CD4-positive, alpha-beta T cell treated with Interferon alpha-2 for 1 hour (primary cell): Measurements from ENCODE around the gene HMCN1.
"Not testable (repeated sequence)": the region's sequence is repeated elsewhere in the genome, so short reads cannot be mapped to it uniquely, and the experiment has no call there.

Experiments
- DNase-seq, 2 donors: peaks; one replicate each; pipeline ENCODE4 v3.0.0-alpha.2; 2020 to 2022

The HMCN1 gene

DNA sequence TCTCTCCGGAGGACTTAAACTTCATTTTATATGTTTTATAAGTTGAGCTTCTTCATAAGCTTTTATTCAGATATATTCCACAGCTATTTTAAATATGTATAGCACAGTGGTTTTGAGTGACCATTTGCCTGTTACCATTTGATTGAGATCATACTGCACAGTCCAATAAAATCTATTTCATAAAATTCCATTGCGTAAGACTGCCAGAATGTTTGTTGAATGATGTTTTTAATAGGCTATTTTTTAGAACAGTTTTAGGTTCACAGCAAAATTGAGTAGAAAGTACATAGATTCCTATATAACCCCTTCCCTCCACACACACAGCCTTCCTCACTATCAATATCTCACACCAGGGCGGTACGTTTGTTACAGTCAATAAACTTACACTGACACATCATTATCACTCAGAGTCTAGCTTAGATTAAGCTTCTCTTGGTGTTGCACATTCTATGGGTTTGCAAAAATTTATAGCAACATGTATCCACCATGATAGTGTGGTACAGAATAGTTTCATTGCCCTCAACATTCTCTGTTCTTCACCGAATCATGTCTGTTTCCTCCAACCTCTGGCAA, 433.0 kb downstream of the HMCN1 start:
- DNase-seq = no peak

DNA sequence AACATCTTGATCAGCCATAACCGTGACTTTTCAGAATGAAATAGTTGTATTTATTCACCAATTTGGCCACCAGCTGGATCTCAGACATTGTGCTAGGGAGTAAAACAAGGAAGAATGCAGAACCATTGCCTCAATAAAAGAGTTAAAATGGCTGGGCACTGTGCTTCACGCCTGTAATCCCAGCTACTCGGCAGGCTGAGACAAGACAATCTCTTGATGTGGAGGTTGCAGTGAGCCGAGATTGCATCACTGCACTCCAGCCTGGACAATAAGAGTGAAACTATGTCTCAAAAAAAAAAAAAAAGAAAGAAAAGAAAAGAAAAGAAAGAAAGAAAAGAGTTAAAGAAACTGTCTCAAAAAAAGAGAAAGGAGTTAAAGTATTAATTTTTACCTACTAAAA, 441.4 kb downstream of the HMCN1 start:
- no peak for DNase-seq

DNA sequence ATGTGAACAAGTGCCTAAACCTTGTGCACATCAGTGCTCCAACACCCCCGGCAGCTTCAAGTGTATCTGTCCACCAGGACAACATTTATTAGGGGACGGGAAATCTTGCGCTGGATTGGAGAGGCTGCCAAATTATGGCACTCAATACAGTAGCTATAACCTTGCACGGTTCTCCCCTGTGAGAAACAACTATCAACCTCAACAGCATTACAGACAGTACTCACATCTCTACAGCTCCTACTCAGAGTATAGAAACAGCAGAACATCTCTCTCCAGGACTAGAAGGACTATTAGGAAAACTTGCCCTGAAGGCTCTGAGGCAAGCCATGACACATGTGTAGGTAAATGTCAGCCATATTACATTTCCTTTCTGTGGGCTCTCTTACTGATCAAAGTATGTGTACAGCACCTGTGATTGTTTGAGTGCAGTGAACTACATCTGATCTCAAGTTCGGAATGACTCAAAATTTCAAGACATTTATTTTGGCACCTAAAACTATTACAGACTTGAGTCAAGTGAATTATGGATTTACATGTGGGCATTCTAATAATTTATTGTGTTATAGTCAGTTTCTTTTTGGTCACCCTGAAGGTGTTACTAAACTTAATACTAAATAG, 444.3 kb downstream of the HMCN1 start:
- no peak for DNase-seq

DNA sequence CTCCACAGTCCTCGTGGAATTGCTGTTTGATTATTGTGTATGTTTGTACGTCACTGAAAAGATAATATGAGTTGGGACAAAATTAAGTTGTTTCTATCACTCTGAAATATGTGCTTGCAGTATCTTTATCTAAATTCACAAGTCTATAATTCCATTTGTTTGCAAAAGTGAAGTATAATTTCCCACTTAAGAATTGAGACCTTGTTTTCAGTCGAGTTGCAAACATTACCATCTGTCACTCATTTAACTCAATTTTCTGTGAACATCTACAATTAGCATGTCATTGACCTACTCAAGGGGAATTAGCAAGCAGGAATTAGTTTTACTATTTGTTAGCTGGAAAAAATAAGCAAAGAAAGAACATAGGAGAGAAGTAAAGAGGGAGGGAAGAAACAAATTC, 445.0 kb downstream of the HMCN1 start:
- DNase-seq = no peak

DNA sequence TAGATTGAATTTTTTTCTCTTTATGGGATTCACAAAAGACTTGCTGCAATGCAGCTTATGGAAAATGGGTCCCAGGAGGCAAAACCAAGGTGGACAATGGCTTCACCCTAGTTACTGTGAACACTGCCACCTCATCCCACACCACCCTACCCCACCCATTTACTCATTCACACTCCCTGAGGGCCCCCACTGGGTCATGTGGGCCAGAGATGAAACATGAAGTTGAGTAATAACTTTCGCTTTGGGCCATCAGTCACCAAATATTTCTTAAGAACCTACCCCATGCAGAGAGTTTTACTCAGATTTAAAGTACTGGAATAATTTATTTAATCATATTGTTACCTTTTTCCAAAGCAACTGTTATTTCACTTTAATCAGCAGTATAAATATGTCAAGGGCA, 449.0 kb downstream of the HMCN1 start:
- DNase-seq = no peak

DNA sequence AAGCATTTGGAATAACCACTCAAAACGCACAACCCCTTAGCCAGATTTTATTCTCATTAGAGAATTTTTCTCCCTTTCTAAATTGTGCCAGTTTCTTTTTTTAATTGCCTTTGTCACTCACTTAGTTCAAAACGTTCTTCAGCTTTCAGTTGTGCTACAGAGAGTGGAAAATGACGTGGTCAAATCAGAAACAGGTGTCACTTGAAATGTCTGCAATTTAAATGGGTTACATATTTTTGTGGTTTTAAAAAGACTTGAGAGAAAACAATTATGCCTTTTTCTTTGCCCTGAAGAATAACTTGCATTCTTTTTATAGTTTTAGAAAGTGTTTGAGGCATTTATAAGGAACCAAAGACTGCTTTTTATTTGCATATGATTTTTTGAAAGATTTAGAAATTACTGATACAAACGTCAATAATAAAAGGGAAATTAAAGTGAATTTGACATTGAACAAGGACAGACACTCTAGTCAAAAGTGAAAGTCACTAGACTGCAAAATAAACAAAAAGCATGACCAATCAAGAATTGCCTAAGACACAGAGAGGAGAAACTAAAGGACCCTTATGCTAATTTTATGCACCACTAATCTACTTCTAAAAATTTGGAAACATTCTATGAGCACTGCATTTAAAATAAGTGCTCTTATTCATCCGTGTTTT, 449.9 kb downstream of the HMCN1 start:
- DNase-seq = no peak

DNA sequence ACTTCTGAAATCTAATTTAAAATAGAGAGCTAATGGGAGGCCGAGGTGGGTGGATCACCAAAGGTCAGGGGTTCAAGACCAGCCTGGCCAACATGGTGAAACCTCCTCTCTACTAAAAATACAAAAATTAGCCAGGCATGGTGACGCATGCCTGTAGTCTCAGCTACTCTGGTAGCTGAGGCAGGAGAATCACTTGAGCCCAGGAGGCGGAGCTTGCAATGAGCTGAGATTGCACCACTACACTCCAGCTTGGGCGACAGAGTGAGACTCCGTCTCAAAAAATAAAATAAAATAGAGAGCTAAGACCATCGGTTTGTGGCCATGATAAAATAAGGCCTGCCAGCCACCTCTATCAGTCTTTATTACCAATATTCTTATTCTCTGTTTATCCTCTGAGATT, 452.1 kb downstream of the HMCN1 start:
- DNase-seq = not testable (repeated sequence)

DNA sequence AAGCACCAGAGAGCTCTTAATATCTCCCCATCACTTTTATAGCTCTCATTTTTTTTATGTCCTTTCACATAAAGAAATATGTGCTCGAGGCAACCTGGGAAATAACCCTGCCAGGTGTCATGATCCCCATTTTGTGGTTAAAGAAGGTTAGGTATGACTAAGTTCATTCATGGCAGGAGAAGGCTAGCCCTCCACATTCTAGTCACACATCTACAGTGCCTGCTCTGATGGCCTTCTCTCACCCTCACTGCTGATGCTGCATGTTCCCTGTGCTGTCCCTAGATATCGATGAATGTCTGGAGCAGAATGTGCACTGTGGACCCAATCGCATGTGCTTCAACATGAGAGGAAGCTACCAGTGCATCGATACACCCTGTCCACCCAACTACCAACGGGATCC, 453.4 kb downstream of the HMCN1 start:
- DNase-seq = no peak

DNA sequence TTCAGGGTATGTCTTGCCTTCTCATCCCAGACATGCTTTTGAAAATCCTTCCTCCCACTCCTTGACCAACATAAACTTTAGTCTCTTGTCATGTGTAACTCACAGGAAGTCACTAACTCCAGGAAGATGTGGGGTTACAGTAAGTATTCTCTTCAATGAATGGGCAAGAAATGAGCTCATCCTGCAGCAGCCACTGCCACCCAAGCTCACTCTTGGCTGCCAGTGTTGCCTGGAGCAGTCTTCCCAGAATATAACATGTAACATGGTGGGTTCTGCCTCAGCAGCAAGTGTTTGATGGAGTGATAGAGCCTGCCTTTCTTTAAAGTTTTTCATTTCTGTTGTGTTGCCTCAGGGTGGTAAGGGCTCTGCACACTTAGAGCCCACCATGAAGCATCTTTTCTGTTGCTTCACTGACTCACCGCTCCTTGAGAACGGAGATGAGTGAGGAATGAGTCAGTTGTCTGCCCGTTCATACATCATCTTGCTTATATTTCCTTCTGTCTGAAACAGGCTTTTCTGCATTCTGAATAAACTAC, 453.9 kb downstream of the HMCN1 start:
- no peak for DNase-seq

DNA sequence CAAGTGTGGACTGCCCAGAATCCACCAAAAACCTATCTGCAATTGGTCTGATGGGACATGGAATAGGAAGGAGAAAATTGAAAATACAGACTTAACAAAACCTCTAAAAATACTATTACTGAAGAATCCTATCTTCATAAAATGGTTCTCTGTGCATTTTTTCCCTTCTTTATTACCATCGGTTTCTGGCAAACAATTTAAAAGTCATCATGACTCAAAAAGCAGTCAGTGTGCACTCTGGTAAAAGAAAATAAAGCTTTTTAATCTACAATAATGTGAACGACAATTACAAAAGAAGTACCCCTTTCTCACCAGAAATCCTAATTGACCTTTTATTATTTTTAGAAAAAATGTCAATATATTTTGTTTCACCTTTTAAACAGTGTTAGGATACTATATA, 454.5 kb downstream of the HMCN1 start:
- no peak for DNase-seq

DNA sequence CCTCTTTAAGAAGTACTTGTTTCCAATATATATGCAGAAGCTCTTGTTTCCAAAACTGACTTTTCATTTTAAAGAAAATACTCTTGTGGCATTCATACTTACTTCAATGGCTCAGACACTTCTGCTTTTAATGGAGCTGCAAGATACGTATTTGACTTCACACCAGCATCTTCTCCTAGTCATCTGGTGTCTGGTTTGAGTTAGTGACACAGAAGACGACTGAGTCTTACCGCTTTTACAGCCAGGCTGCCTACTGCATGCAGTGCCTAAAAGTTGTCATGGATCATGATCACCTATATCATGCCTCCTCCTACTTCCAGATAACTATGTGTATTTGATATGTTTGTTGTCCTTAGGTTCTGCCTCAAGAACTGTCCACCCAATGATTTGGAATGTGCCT, 455.0 kb downstream of the HMCN1 start:
- no peak for DNase-seq

DNA sequence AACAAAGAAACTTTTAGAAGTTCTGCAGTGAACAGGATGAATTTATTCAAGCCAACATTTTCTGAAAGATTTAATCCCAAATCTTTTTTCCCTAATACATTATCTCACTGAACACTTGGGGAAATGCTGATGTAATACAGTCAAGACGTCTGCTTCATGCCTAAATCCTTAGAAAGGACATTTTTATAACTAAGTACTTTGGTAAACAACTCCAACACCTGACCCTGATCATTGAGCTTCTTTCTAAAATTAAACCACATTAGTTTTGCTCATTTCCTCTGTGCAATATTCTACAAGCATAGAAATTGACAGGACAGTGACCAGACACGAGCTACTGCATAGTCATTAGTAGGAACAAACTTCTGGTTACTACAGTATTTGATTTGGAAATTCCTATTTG, 457.3 kb downstream of the HMCN1 start:
- DNase-seq = no peak

DNA sequence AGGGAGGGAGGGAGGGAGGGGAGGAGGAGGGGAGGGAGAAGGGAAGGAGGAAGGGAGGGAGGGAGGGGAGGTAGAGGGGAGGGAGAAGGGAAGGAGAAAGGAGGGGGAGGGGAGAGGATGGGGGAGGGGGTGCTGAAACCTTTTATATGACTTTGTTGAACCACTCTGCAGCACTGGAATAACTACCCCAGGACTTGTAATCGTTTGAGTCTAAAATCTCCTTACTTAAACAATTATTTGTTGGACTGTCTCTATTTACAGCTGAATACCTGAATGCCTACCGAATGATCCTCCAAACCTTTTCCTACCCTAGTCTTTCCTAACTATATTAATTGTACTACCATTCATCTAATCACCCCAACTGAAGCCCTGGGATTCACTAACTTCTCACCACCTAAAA, 459.0 kb downstream of the HMCN1 start:
- DNase-seq = no peak

DNA sequence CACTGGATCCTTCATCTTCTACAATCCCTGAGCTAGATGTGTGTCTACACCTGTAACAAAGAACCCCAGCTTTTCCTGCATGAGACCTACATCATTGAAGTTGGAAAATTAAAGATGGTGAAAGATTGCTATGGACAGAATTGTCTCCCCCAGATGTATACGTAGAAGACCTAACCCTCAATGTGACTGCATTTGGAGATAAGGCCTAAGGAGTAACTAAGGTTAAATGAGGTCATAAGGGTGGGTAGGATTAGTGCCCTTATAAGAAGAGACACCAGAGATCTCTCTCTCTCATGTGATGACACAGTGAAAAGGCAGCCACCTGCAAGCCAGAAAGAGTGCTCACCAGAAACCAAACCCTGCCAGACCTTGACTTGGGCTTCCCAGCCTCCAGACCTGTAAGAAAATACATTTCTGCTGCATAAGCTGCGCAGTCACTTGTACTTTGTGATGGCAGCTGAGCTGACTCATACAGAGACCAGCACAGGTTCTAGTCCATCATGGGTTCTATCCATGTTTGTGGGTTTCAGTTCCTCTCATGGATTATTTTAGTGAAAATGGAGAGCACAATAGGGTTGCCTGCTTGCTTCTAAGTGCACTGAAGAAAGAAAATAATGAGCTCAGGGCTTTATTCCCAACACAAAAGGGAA, 460.0 kb downstream of the HMCN1 start:
- DNase-seq = no peak

DNA sequence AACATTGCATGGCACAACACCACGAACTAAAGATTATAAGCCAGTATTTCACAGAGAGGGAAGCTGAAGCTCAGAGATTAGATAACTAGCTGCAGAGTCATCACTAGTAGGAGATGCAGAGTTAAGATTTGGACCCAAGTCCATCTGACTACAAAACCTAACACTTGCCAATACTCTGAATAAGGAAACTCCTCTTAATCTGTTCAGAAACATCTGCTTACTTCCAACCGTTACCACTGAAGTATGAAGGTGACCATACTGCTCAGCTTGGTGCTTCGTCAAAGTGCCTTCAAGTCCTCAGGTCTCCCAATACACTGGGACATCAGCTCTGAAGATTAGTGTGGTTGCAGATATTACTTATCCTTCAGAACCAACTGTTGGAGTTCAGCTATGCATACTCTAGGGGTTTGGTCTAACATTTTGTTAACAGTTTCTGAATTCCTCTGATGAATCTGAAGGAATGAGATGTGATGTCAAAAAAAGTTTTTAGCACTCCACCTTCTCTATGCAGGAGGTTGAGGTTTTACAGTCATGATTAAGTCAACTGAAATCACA, 461.3 kb downstream of the HMCN1 start:
- DNase-seq = no peak

DNA sequence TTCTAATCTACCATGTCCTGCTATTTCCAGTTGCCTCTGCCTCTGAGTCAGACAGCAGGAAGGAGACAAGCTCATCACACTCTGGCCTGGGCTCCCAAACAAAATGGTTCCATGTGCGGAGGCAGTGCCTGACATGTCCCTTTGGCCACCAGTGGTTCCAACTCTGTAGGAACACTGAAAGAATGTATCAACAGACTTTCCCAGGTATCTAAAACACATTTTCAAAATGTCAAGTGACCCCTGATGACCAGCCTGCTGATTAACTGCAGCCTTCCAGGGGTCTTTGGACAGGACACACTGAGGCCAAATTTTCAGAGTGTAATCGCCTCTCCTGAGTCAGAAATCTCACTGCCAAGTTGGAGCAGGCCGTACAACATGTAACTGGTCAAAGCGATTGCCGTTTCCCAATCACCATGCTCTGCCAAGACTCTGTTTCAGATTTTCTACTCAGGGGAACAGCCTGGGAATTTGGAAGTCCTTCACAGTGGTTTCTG, 468.1 kb downstream of the HMCN1 start:
- DNase-seq = no peak

DNA sequence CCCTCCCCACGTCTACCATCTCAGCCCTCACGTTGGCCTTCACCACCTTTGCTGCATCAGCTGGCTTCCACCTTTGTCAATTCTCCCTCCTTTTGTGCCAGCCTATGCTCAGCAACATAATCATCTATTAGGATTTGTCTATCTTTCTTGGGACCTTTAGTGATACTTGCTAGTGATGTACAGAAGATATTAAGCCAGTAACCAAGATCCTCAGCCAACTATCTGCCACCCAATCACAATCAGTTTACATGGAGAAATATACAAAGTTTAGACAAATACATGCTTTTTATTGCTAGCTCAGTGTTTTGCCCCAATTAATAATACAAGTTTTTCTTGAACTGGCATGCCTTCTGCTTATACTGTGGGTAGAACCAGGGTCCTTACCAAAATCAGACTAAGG, 468.6 kb downstream of the HMCN1 start:
- DNase-seq = no peak

DNA sequence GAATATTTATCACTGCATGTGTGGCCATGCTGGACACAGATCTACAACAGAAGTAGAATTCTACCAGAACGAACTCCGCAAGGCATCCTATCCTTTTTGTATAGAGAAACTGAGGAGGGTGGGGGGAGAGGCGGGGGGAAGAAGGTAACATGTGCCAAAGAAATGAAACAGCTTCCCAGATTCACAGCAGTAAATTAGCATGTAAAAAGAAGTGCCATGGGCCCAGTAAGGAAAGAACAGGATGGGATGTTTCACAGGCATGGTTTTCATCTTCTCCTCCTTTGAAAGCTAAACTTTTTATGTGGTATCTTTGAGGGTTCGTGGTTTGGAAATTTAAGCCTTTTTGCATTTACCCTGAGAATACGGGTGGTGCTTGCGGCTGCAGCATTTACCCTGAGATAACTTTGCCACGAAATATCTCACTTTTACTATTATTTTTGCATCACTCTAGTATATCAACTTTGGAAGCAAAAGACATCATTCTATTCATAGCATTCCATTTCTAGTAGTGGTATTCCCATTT, 471.9 kb downstream of the HMCN1 start:
- DNase-seq = no peak

DNA sequence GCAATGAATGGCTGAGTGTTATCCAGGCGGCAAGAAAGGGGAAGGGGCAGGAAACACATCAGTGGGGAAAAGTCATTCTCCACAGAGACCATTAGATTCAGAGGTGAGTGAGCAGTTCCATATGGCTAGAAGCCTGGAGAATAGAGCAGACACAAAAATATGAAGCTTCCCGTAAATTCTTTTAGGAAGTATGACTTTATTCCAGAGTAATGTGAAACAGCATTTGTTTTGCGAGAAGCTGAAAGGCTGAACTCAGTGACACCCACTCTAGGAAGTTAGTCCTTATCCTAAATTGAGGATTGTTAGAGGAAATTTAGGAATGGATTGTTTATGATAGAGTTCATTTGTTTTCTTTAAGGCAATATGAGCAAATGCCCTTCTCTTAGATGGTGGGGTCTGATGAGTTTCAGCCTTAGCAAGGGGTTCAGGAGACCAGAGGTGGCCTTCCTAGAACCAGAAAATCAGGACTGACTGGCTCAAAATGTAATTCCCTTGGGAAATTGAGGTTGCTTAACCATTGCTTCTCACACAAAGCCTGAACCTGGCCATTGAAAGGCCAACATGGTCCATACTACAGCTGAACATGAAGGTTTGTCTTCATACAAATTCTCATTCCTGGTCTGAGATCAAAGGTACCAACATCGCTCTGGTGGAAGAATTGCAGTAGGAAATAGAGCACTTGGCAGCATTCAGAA, 473.3 kb downstream of the HMCN1 start:
- no peak for DNase-seq

DNA sequence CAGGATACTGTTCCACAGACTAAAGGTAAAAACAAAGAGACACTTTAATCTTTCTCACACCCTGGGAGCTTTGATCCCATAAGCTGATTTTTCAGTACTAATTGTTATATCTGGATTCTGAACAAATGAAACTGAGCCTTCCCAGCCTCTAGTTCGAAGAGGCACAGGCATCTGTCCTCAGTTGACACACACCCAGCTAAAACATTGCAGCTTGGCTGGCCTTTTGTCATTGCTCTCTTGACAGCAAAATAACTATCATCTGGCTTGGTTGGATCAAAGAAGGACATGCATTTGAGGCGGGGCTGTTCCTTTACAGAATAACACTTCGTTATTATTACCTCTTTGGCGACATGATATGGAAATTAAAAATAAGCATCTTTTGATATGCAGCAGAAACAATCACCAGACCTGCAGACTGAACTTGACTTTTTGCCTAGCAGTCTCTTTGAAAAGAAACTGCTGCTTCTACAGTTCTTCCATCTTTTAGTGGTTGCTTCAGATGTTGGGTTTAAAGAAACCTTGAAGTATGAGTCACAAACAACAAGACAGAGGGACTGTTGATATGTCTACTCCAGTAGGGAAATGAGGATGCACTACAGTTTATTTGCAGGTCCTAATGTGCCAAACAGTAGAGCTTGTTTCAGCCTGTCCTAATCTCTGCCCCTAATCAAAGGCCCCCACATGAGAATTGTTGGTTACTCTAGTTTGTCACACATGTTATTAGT, 474.4 kb downstream of the HMCN1 start:
- no peak for DNase-seq

DNA sequence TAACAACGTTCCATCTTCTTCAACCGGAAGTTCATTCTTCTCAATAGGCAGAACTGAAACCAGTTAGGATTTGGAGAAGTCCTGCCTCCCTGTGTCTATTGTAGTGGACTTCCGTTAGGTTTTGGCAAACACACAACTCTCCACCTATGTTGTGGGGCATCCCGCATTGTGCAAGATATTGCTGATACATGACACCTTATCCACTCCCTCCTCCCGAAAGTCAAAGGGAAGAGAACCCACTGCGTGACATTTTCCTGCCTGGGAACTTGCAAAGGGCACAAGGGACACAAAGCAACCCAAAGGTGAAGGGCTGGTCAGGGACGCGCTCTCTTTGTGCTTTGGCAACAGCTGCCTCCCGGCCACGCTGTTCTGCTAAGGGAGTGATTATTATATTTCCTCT, 476.1 kb downstream of the HMCN1 start:
- DNase-seq = no peak

DNA sequence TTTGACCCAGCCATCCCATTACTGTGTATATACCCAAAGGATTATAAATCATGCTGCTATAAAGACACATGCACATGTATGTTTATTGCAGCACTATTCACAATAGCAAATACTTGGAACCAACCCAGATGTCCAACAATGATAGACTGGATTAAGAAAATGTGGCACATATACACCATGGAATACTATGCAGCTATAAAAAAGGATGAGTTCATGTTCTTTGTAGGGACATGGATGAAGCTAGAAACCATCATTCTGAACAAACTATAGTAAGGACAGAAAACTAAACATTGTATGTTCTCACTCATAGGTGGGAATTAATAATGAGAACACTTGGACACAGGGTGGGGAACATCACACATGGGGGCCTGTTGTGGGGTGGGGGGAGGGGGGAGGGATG, 477.4 kb downstream of the HMCN1 start:
- not testable (repeated sequence) for DNase-seq
